SK-N-DZ (cell line): ENCODE measurements around the gene TFAP2A.

Source experiments
- DNase-seq: peaks from one replicate; pipeline ENCODE4 v3.0.0-alpha.2; 2015; ENCODE audit warnings: low spot score

The TFAP2A gene

DNA sequence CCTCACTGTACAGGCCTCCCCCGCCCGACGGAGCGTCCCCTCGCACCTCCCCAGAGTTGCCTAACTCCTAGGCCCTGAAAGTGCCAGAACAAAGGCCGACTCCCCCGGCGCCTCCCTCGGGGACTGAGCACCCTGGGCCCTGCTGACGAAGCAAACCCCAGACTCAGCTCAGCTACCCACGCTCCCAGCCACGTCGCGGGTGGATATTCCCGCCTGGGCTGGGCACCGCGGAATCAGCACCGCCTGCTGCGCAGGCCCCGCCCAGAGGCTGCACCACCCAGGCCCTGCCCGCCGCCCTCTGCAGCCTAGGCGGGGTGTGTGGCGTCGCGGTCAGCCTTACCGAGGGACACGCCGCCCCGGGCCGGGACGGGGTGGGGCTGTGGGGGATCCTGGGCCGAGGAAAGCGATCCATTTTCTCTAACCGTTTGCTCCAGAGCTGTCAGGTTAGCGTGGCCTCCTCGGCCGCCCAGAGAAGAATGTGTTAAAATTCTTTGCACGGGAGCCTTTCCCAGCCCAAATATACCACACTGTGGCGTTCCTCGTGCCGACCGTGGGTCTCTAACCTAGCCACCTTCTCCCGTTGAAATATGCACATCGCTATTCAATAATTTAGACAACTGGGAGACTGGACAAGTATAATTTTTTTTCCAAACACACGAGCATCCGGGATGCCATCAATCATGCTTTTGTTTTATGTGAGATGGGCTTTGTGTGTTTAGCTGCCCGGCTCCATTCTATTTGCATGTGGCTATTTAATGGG, 31.4 kb downstream of the TFAP2A start:
- DNase-seq = no peak

DNA sequence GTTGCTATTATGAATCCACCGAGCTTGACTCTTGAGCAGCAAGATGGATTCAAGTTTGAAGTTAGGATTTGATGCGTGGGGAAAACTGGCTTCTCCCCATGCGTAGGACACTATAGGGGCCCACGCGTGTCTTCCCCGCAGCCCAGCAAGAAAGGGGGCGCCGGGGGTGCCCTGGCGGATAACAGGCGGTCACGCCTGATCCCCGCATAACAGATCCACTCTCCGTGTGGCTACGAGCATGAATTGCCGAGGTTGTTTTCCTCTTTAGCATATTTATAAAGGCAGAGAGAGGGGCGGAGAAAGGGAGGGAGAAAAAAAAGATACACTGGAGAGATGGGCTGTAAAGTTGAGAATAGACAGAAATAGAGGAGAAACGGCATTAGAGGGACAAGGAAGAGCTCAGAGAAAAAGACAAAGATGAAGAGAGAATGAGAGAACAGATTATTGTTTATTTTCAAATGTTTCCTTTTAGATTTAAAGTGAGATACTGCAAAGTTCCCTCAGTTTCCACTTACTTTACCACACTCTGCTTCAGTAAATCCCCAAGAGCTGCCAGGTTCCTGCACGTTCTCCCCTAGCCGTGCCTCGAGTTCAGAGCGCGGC, 32.0 kb downstream of the TFAP2A start:
- no peak for DNase-seq

DNA sequence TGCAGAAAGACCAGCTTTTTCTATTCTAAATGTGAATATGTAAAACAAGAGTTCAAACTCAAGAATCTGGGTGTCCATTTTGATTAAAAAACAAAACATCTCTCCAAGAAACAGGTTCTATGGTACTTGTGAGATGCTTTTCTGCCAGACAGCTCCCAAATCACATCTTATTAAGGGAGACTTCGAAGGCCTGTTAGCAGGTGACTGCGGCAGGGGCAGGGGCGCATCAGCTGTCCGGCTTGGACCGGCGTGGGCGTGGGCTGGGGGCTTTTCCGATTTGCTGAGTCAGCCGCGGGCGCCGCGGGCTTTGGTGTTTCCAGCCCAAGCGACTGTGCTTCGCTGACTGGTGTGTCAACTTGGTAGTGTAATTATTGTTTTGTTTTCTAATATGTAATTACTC, 32.6 kb downstream of the TFAP2A start:
- DNase-seq = no peak

DNA sequence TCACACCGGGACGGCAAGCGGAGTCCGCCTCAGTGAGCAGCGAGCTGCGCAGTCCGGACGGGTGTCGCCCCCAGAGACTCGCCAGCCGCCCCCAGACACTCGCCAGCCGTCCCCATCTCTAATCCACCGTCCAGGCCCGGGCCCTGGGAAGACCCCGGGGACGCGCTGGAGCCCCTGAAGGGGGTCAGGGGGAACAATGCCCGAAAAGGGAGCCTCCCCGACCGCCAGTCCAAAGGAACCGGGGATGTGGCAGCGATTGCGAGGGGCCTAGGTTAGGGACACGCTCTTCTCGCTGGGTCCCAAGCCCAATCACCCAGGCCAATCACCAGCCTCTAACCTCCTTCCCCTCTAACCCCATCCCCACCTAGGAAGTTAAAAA, 33.1 kb downstream of the TFAP2A start:
- no peak for DNase-seq

DNA sequence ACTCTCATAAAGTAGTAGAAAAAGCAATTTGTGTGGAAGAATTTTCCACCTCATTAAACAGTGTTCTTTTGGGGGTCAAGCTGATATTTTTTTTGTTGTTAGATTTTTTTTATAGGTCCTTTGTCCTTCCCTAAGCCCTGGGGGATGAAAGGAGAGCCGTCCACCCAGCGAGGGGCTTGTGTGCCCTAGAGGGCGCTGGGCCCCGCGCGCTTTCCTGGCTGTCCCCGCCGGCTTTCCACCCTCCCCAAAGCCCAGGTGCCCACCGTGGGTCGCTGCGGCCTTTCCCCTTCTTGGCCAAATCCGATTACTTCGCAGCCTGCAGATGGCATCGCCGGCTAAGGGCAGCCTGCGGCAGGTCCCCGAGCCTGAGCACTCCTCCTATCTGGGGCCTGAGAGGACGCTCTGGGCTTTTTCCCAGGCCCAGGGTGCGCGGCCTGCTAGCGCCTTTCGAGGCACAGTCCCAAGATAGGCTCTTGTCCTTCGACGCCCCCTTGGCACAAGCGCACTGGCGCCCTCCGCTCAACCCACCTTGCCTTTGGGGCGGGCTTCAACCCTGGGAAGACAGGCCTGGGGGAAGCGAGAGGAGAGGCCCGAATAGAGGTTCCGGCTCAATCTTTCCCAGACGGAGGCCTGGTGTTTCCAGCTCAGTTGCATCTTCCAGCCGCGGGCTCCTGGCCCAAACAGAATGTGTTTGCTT, 33.6 kb downstream of the TFAP2A start:
- DNase-seq = no peak

DNA sequence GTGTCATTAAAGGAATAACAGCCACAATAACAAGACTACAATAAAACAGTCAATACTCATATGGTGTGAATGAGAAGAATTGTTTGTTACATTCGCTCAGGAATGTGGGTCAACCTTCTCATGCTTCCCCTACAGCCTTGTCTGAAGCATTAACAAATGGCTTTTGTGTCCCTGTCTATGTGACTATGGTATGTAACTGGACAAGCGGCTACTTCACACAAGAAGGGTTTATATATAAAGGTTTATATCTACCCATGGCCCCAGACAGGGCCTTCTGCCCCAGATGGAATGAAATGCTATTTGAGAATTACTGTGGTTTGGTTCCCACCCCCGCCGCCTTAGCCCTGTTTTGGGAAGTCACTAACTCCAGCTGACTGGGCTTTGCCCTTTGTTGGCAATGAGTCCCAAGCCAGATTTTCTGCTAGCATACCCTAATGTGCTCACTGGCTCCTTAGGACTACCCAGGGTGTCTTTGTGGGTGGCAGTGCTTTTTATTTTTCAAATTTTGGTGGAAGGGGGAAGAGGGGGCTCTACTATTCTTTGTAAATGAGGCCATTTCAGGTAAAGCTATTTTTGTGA, 39.4 kb downstream of the TFAP2A start:
- DNase-seq = no peak

DNA sequence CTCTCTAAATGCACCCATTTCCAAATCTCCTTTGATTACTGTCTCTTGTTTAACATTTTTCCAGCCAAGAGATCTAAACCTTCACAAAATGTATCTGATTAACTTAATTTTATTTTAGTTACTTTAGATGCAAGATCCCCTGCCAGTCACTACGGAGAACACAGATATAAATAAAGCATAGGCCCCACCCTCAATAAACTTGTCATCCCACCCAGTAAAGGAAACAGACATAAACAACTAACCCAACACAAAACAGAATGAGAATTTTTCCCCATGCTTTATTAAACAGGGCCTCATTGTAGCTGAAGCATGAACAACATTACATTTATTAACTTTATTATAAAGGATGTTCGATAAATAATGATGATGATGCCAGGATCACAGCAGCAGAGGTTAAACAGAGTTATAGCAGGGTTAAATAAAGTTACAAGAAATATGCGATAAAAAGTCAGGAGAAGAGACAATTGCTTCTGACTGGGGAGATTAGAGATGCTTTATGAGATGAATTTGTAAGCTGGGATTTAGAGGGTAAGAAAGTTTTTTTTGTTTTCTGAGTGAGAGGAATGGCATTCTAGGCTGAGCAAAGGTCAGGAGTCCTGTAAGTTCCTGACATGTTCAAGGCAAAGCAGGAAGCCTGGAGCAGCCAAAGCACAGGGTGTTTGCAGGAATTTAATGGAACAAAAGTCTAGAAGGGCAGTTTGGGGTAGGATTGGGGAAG, 41.1 kb downstream of the TFAP2A start:
- DNase-seq = no peak

DNA sequence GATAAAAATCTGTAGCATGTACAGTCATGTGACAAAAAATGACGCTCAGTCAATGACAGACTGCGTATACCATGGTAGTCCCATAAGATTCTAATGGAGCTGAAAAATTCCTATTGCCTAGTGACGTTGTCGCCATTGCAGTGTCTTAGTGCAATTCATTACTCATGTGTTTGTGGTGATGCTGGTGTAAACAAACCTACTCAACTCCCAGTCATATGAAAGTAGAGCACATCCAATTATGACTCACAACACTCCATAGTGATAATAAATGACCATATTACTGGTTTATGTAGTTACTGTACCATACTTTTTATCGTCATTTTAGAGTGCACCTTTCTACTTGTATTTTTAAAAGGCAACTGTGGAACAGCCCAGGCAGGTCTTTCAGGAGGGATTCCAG, 45.0 kb downstream of the TFAP2A start:
- no peak for DNase-seq

DNA sequence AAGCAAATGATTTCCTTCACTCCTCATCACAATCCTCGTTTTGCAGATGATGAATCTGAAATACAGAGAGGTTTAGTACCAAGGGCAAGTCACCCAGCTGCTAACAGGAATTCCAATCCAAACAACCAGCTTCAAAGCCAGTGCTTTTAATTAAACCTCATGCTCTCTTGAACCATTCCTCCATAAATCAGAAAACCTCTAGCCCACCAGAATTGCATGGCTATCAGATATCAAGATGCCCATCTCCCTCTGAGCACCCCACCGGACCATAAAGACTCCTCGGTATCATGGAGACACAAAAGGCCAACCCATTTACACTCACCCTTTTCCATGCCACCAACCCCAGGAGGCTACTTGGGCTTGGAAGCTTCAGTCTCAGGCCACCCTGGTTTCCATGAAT, 46.0 kb downstream of the TFAP2A start:
- no peak for DNase-seq

DNA sequence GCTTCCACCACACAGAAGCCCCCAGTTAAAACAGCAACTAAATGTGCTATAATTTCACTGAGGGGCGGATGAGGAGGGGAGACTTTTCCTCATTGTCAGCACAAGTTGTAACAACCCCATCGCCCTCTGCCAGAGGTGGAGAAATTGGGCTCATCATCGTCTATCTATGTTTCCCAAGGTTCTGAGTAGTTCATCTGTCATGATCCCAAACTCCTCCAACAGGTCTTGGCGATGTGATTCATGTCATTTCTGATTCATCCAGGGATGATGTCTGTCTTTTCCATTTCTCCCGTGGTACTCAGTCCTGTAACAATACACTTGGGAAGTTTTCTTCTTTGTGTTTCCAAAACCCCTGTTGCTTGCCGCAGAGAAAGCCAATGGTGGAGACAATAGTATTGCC, 51.0 kb downstream of the TFAP2A start:
- no peak for DNase-seq

DNA sequence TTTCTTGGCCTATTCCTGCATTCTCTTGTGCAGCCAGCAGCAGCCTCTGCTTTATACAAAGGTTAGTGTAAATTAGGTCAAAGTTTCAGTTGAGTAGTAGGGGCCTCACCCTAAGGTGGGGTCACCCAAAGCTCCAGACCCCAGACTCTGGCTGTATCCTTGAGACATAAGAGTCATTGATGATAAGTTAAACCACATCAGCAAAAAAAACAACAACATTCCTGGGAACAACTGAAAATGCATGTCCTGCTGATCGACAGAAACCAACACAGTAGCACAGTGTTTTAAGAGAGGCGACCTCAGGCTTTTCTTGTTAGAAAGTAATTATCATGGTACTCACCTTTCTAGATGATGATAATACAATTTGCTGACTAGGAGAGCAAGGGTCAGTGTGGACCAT, 52.6 kb downstream of the TFAP2A start:
- DNase-seq = no peak

DNA sequence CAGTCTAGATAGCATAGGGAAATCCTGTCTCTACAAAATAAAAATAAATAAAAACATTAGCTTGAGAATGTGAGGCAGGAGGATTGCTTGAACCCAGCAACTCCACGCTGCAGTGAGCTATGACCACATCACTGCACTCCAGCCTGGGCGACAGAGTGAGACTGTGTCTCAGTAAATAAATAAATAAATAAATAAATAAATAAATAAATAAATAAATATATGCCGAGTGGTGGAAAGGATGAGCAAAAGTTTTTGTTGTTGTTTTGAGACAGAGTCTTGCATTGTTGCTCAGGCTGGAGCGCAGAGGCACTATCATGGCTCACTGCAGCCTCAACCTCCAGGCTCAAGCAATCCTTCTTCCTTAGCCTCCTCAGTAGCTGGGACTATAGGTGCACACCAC, 53.4 kb downstream of the TFAP2A start:
- DNase-seq = no peak

DNA sequence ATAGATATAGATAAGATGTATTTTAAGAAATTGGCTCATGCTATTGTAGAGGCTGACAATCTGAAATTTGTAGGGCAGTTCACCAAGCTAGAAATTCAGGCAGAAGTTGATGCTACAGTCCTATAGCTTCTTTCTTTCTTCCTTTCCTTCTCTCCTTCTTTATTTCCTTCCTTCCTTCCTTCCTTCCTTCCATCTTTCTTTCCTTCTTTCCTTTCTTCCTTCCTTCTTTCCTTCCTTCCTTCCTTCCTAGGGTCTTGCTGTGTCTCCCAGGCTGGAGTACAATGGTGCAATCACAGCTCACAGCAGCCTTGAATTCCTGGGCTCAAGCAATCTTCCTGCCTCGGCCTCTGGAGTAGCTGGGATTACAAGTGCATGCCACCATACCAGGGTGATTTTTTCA, 55.3 kb downstream of the TFAP2A start:
- no peak for DNase-seq

DNA sequence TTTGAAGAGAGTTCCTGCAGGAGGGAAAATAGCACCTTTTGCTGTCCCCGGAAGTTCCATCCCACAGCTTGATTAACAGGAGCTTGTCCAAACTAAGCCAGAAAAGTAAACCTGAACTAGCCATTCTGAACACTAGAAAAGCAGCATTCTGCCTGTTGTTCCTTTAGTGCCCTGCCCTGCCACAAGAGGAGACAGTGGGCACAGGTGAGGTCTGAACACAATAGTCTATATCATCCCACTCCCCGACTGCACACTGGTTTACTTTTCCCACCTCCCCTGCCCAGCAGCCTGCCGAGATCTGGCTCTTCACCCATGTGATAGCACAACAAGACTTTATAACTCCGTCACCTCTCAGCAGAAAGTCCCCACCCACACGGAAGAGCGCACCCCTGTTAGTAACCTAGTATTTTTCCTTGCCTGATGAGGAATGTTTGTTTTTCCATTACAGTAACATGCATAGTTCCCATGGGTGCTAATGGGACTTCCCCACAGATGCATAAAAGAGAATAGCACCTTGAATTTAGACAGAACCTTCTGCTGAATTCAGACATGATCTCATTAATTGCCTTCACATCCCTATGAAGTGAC, 59.7 kb downstream of the TFAP2A start:
- DNase-seq = no peak

DNA sequence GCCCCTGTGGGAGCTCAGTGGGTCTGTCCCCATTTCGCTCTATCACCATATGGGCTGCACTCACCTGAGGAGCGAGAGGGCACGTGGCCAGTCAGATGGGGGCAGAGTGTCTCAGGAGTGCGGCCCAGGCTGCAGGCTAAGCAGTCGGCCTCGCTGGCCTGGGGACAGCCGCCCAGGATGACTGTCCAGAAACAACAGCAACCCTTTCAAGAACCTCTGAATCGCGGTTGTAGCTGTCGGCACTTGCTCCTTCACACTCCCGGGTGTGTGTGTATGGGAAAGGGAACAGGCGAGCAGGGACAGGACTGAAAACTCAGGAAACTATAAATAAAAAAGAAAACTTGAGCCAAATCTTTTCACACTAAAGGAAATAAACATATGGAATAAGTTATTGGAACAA, 63.1 kb downstream of the TFAP2A start:
- no peak for DNase-seq

DNA sequence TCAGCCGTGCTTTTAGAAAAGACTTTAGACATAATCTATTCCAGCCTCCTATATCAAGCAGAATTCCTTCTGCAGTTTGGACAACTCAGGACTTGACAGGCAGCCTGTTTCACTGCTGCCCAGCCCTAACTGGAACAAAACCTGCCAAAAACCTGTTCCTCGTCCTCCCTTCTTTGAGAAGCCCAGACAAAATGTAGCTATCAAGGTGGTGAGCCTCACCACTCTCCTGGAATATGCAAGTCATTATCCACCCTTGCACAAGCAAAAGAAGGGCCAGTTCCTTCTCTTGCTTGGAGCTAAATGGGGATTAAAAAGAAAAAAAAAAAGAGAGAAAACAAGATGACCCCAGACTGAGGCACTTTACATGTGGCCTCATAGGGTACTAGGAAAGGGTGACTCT, 64.2 kb downstream of the TFAP2A start:
- no peak for DNase-seq

DNA sequence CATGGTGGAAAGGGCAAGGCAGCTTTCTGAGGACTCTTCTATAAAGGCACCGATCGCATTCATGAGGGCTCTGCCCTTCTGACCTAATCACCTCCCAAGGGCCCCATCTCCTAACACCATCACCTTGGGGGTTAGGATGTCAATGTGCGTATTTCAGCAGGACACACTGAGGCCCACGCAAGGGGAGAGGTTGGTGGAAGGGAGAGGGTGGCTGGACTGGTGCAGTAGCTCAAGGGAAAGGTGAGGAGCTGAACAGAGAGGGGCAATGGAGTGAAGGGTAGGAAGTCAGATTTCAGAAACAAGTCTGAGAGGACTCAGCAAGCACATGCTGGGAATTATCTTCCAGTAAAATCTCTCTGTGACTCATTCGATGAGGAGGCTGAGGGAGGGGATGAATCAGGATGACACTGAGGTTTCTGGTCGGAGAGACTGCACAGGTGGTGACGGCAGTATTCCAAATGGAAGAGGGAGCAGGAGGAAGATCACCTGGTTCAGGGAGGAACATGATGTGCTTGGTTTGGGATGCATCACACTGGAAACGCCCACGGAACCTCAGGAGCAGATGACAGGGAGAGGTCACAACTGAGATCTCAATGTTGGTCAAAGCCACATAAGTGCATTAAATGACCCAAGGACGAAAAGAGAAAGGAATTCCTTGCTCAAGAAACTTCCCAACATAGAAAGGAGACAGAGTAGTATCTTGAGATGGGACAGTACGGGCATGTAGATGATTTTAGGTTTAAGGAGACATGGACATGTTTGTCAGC, 67.1 kb downstream of the TFAP2A start:
- DNase-seq = no peak
